Skin epidermis (tissue), 12 donors: ENCODE results near the gene PLEKHA4.
"Not testable (repeated sequence)": the region's sequence is repeated elsewhere in the genome, so short reads cannot be mapped to it uniquely, and the experiment has no call there.

Source experiments
- H3K27ac ChIP-seq, 21 experiments: fragments of 200-600 bp; sonication (generic) in 11 of 21; one replicate each; pipeline ENCODE4 v1.5.0; 2020; ENCODE audit warnings: mild to moderate bottlenecking in 3 of 21, inconsistent platforms in 2 of 21, moderate library complexity in 2 of 21
- H3K4me3 ChIP-seq, 7 experiments: fragments of 200-600 bp; sonication (generic) in 2 of 7; one replicate each; pipeline ENCODE4 v1.5.0; 2020; ENCODE audit warnings: inconsistent platforms in 2 of 7, mild to moderate bottlenecking in 2 of 7, moderate library complexity in 1 of 7

The PLEKHA4 gene

DNA sequence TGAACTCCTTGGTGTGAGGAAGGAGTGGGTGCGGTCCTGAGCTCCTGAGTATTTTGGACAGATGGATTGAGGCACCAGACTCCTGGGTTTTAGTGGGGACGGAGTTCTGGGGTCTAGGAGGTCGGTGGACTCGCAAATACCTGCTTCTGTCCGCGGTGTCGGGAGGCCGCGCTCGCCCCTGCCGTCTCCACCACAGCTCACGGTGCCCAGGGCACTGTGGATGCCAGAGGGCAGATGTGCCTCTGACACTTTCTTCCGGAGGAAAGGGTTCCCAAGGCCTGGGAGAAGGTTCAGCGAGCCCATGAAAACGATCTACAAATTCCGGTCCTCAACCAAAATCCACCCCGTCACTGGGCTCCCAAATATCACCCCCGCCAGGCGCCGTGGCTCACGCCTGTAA, 26.8 kb upstream of the PLEKHA4 start:
- Histone ChIP-seq H3K27ac (no peak overlapping the region), H3K4me3 (no peak overlapping the region)

DNA sequence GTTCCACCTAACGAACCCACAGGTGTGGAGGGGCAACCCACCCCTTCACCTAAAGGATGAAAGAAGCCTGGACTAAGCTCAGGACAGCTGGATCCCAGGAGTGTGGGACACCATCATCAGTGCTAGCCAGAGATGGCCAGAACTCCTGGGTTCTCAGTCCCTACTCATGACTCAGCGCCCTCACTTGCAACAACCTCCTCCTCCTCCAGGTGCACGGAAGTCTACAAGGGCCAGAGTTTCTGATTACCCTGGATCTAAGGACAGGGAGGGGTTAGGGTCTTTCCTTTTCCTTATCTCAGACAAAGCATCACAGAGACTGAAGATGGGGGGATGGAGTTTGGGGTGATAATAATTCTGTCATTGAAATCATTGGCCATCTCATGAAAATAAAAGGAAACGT, 22.1 kb upstream of the PLEKHA4 start:
- Histone ChIP-seq H3K27ac (no peak overlapping the region), H3K4me3 (no peak overlapping the region)

DNA sequence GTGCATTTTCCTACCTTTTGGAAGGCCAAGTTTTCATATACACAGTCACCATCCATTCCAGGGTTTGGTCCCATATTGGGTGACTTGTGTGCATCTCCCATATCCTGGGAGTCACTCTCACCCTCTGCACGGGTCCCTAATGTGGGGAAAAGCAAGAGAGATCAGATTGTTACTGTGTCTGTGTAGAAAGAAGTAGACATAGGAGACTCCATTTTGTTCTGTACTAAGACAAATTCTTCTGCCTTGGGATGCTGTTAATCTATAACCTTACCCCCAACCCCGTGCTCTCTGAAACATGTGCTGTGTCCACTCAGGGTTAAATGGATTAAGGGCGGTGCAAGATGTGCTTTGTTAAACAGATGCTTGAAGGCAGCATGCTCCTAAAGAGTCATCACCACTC, 21.1 kb upstream of the PLEKHA4 start:
- not testable (repeated sequence) for H3K4me3 ChIP-seq, H3K27ac ChIP-seq

DNA sequence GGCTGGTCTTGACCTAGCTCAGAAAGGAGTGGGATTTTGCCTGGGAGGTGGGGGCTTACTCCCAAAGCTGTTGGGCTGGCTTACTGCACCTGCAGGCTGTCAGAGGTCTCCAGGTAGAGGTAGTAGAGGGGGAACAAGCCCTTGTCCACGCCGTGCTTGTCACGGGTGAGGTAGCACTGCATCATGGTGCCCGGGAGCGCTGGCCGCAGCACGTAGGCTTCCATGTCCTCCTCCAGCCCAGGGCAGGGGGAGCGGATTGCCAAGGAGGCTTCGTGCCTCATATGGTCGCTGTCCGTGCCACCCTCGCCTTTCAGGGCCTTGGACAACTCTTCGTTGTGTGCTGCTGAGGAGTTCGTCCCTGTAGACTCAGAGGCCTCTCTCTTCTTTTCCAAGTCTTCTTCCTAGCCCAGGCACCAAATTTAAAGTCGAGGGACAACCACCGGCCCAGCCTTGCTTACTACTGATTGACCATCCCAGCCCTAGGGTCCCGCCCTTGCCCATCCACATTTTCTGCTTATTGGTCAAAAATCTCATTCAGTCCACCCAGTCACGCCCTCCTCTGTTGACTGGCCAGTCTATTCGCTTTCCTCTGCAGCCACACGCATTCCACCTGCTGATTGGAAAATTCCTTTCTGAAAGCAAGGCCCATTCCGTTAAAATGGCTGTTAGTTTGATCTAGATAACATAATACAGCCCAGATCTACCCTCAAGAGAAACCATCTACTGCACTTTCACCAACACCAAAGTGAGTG, 19.6 kb upstream of the PLEKHA4 start:
- Histone ChIP-seq H3K27ac (no peak overlapping the region), H3K4me3 (no peak overlapping the region)

DNA sequence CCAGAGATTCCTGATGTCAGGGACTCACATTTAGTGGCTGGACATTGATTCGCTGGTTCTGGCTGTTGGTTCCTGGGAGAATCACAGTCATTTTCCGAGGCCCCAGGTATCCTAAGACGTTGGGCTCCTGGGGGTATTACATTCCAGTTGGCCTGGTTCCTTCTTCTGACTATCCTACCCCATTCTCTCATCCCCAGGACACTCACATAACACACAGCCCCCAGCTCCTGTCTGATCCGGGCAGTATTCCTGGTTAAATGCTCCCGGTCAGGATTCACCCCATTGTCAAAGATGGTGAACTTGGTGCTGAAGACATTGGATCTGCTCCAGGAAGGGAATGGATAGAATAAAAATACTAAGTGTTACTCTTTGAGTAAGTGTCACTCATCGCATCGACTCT, 15.3 kb upstream of the PLEKHA4 start:
- H3K27ac ChIP-seq = no peak overlapping the region
- H3K4me3 ChIP-seq = no peak overlapping the region

DNA sequence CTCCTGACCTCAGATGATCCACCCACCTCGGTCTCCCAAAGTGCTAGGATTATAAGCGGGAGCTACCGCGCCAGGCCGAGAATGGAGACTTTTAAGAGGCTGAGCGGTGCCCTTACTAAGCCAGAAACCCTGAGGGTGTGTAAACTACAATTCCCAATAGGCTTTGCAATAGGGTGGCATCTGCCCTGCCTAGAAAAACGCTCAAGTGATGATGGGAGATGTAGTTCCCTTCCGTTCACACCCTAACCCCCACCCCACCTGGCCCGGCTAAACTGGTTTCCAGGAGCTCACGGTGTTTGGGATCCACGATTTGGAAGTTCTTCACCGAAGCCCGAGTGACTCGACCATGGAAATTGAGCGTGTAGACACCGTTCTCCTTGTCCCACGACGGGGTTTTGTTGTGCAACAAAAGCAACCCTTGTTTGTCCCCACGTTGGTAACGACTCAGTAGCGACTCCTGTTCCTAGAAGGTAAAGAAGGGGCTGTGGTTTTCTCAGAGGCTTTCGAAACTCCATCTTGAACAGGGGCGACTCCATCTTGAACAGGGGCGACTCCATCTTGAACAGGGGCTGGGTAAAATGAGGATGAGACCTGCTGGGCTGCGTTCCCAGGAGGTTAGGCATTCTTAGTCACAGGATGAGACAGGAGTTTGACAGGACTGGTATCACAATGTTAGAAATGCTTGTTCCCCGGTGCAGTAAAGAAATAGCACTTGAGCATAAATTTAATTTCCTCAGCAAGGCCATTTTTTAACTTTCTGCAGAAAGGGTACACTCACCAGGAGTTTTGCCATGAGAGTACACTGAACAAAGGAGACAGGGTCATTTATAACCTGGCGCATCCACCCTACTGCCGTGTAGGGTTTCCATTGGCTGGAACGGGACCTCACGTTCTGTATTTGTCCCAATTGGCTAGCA, 13.6 kb upstream of the PLEKHA4 start:
- H3K27ac ChIP-seq = peak overlapping the region in 6 of 21 experiments; percentile 3 to 46 (median 24)

DNA sequence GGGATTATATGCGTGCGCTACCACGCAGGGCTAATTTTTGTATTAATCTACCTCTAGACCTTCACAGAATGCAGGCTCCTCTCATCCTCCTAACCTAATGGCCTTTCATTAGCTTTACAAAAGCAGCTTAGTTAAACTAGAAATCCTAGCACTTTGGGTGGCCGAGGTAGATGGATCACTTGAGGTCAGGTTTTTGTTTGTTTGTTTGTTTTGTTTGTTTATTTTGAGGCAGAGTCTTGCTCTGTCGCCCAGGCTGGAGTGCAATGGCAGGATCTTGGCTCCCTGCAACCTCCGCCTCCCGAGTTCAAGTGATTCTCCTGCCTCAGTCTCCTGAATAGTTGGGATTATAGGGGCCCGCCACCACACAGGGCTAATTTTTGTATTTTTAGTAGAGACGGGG, 11.3 kb upstream of the PLEKHA4 start:
- H3K27ac ChIP-seq = peak overlapping the region in 2 of 21 experiments; percentile 42 to 66
- not testable (repeated sequence) for H3K4me3 ChIP-seq

More for the DNA sequence above, 13.6 kb upstream of the PLEKHA4 start:
- H3K4me3 ChIP-seq = no peak overlapping the region

DNA sequence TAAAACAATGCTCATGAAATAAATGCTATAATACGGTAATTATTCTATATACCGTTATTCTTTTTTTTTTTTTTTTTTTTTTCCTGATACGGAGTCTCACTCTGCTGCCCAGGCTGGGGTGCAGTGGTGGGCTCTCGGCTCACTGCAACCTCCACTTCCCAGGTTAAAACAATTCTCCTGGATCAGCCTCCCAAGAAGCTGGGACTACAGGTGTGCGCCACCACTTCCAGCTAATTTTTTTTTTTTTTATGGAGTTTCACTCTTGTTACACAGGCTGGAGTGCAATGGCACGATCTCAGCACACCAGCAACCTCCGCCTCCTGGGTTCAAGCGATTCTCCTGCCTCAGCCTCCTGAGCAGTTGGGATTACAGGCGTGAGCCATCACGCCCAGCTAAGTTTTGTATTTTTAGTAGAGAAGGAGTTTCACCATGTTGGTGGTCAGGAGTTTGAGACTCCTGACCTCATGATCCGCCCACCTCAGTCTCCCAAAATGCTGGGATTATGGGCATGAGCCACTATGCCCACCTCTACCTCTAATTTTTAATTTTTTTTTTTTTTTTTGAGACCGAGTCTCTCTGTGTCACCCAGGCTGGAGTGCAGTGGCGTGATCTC, 10.7 kb upstream of the PLEKHA4 start:
- H3K27ac ChIP-seq = peak overlapping the region in 3 of 21 experiments; percentile 23 to 66 (median 30)
- no peak overlapping the region for H3K4me3 ChIP-seq

DNA sequence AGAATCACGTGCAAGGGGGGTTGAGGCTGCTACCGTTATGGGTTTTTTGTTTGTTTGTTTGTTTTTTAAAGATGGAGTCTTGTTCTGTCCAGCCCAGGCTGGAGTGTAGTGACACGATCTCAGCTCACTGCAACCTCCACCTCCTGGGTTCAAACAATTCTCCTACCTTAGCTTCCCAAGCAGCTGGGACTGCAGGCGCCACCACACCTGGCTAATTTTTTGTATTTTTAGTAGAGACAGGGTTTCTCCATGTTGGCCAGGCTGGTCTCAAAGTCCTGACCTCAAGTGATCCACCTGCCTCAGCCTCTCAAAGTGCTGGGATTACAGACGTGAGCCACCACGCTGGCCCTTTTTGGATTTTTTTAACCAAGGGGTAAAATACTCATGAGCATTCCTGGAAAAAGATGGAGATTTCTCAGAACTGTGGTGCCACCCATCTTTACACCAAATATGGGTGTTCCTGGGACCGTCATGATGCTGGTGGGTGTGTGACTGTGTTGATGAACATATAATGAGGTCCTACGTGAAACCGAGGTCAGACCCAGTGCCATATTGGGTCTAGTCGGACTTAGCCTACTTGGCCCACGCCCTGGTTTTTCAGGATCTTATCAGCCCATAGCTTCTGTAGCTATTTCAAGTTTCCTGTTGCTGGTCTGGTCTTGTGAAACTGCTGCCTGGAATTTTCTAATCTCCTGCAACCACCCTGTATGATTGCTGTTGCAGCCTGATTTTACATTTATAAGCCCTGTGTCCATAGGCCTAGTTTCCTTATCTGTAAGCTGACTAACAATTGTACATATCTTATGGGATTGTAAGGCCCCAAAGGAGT, 10.0 kb upstream of the PLEKHA4 start:
- peak overlapping the region in 8 of 21 experiments; percentile 5 to 66 (median 18) for H3K27ac ChIP-seq

DNA sequence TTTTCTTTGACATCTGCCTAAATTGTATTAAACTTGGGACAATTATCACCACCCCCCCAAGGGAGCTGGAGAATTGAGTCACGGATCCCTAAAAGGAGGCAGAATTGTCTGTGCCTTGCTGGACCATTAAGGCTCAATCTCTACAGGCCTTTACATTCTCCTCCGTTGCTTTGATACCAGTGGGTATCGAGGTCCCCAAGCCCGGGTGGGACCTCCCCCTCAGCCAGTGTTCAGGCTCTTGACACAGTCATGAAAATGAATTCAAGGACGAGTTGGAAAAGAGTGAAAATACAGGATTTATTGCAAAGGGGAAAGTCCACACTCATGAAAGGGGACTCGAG, 9.4 kb upstream of the PLEKHA4 start:
- Histone ChIP-seq H3K4me3 (no peak overlapping the region), H3K27ac (peak overlapping the region in 7 of 21 experiments; percentile 5 to 32 (median 17))

More for the DNA sequence above, 10.0 kb upstream of the PLEKHA4 start:
- no peak overlapping the region for H3K4me3 ChIP-seq

DNA sequence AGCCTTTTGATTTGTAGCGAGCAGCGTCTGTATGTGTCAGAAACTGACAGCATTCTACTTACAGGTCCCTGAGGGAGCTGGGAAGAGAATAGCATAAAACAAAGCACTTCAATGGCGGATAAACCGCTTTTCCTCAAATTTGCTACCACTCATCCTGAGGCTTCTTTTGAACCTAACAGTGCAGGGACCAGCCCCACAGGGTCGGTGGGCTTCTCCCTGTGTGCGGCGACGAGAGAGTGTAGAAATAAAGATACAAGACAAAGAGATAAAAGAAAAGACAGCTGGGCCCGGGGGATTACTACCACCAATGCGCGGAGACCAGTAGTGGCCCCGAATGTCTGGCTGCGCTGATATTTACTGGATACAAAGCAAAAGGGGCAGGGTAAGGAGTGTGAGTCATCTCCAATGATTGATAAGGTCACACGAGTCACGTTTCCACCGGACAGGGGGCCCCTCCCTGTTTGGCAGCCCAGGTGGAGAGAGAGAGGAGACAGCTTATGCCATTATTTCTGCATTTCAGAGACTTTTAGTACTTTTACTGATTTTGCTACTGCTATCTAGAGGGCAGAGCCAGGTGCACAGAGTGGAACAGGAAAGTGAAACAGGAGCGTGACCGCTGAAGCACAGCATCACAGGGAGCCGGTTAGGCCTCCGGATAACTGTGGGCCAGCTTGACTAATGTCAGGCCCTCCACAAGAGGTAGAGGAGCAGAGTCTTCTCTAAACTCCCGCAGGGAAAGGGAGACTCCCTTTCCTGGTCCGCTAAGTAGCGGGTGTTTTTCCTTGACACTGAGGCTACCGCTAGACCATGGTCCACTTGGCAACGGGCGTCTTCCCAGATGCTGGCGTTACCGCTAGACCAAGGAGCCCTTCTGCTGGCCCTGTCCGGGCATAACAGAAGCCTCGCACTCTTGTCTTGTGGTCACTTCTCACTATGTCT, 7.9 kb upstream of the PLEKHA4 start:
- peak overlapping the region in 6 of 7 experiments; percentile 73 to 100 (median 84) for H3K4me3 ChIP-seq
- peak overlapping the region in 20 of 21 experiments; percentile 95 to 100 (median 99) for H3K27ac ChIP-seq

DNA sequence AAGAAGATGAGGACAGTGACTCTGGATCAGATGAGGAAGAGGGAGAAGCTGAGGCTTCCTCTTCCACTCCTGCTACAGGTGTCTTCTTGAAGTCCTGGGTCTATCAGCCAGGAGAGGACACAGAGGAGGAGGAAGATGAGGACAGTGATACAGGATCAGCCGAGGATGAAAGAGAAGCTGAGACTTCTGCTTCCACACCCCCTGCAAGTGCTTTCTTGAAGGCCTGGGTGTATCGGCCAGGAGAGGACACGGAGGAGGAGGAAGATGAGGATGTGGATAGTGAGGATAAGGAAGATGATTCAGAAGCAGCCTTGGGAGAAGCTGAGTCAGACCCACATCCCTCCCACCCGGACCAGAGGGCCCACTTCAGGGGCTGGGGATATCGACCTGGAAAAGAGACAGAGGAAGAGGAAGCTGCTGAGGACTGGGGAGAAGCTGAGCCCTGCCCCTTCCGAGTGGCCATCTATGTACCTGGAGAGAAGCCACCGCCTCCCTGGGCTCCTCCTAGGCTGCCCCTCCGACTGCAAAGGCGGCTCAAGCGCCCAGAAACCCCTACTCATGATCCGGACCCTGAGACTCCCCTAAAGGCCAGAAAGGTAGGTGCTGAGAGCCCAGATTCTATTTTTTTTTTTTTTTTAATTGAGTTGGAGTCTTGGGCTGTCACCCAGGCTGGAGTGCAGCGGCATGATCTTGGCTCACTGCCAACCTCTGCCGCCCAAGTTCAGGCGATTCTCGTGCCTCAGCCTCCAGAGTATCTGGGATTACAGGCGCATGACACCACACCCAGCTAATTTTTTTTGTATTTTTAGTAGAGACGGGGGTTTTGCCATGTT, 6.1 kb upstream of the PLEKHA4 start:
- Histone ChIP-seq H3K27ac (peak overlapping the region in 20 of 21 experiments; percentile 95 to 100 (median 99)), H3K4me3 (peak overlapping the region; percentile 73 to 100 (median 76))

DNA sequence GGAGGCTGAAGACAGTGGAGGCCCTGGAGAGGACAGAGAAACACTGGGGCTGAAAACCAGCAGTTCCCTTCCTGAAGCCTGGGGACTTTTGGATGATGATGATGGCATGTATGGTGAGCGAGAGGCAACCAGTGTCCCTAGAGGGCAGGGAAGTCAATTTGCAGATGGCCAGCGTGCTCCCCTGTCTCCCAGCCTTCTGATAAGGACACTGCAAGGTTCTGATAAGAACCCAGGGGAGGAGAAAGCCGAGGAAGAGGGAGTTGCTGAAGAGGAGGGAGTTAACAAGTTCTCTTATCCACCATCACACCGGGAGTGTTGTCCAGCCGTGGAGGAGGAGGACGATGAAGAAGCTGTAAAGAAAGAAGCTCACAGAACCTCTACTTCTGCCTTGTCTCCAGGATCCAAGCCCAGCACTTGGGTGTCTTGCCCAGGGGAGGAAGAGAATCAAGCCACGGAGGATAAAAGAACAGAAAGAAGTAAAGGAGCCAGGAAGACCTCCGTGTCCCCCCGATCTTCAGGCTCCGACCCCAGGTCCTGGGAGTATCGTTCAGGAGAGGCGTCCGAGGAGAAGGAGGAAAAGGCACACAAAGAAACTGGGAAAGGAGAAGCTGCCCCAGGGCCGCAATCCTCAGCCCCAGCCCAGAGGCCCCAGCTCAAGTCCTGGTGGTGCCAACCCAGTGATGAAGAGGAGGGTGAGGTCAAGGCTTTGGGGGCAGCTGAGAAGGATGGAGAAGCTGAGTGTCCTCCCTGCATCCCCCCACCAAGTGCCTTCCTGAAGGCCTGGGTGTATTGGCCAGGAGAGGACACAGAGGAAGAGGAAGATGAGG, 5.3 kb upstream of the PLEKHA4 start:
- Histone ChIP-seq H3K4me3 (peak overlapping the region; percentile 73 to 100 (median 76)), H3K27ac (peak overlapping the region; percentile 95 to 100 (median 99))

DNA sequence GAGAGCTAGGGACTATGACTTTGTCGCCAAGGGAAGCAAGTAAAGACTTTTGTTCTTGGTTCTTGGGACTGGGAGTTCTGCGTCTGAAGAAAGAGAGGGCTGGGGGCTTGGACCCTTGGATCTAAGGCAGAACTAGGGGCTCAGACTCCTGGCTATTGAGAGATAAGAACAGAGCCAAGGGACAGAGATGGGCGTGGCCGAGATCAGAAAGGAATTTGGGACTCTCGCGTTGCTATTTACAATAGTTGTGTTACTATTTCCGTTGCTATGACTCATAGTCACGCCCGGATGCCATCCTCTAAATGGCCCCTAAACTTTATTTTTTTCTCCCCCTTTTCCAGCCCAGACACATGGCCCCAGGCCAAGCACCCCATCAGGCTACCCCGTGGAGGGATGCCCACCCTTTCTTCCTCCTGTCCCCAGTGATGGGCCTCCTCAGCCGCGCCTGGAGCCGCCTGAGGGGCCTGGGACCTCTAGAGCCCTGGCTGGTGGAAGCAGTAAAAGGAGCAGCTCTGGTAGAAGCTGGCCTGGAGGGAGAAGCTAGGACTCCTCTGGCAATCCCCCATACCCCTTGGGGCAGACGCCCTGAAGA, 4.6 kb upstream of the PLEKHA4 start:
- peak overlapping the region; percentile 73 to 100 (median 76) for H3K4me3 ChIP-seq
- peak overlapping the region; percentile 95 to 100 (median 99) for H3K27ac ChIP-seq

DNA sequence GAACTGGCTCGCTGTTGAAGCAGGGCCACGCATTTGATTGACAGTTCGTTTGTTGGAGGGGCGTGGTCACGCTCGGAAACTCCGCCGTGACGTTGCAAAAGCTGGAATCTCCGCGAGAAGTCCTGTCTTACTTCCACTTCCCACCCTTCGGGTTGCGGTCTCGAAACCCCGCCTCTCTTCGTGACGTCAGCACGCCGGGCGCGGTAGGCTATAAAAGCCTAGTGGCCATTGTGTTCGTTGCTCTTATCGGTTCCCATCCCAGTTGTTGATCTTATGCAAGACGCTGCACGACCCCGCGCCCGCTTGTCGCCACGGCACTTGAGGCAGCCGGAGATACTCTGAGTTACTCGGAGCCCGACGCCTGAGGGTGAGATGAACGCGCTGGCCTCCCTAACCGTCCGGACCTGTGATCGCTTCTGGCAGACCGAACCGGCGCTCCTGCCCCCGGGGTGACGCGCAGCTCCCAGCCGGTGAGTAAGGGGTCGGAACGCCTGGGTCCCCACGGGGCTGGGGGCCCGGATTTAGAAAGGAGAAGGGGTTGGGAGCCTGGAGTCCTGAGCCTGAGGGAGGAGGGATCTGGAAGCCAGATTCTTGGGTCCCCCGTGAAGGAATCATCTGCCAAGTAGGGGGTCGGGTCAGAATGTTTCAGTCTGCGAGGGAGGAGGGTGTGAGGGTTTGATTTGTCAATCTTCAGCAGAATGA, 3.9 kb upstream of the PLEKHA4 start, which contains the start of gene PPP1R15A:
PPP1R15A (plus strand) TSS at position 240 of the 702 bp plus-strand sequence. CDS start 813 bp downstream, outside the sequence.
- peak within 1 kb of the TSS; percentile 73 to 100 (median 76) for H3K4me3 ChIP-seq
- peak within 1 kb of the TSS; percentile 95 to 100 (median 99) for H3K27ac ChIP-seq
